ENCODE results near the gene ALPP.

ALPP gene

DNA sequence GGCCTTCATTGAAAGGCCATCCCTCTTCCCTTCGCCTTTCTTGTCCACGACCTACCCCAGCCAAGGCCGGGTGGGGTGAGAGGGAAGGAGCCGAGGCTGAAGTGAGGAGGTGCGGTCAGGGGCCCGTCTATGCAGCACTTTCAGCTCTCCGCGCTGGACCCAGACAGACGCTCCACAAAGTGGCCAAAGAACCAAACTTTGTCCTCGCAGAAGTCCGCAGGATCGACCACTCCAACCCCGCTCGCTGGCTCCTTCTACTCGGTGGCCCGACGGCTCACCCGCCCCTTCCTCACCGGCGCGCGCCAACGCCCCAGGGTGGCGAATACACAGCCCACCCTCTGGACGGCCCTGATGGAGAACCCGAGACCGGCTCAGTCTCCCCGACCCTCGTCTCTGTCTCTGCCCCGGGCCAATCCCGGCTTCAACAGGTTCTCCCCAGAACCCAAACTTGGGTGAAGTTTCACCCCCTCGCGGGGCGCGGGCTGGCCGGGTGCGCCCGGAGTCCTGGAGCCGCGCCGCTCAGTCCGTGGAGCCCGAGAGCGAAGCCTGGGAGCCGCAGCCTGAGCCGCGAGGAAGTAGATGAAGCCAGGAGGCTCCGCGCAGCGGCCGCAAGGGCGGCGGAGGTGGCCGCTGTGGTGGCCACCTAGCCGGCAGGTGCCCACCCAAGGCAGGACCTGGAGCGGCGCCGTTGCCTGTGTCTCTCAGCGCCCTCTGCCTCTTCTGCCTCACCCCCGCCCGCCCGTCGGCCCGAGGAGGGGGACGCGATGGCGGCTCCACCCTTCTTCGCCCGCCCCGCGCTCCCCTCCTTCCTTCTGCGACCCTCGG, 26.7 kb upstream of the ALPP start:
- H3K36me3 ChIP-seq, result no peaks in the 10 kb centered on the region
- H3K27me3 ChIP-seq (ENCODE audit: insufficient read depth, low read depth, severe bottlenecking), result peaks cover 55% of the 10 kb centered on the region
- H3K27ac ChIP-seq, result no peak overlapping the region

DNA sequence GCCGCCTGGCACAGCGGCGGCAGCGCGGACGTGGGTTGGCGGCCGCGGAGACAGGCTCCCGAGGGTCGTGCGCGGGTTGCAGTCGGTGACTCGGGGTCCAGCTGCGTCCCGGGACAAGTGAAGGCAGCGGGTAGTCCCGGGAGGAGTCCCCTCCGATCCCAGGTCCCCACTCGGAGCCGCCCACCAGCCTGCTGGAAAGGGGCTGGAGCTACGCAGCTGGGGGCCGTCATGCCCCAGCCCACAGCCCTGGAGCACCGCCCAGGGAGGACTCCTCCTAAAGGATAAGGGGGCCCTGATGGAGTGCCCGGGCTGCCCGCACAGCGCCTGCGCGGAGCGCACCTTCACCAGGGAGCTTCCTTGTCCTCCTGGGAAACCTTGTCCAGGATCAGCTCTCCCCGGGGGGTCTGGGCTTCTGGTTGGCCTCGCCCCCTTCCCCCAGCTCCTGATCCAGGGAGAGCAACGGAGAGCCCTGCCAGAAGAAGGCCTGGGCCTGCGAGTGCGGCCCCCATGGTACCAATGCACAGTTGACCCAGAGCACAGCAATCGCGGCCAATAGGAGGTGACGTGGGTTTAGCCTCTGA, 25.9 kb upstream of the ALPP start:
- Histone ChIP-seq H3K36me3 (no peaks in the 10 kb centered on the region), H3K4me3 (ENCODE audit: low read depth, low read length) (no peak overlapping the region), H3K9me3 (ENCODE audit: severe bottlenecking) (no peaks in the 10 kb centered on the region), H3K27me3 (ENCODE audit: insufficient read depth, low read depth, severe bottlenecking) (peaks cover 55% of the 10 kb centered on the region), H3K27ac (no peak overlapping the region)
- no peak for DNase-seq
- TF ChIP-seq, protein P1, sequence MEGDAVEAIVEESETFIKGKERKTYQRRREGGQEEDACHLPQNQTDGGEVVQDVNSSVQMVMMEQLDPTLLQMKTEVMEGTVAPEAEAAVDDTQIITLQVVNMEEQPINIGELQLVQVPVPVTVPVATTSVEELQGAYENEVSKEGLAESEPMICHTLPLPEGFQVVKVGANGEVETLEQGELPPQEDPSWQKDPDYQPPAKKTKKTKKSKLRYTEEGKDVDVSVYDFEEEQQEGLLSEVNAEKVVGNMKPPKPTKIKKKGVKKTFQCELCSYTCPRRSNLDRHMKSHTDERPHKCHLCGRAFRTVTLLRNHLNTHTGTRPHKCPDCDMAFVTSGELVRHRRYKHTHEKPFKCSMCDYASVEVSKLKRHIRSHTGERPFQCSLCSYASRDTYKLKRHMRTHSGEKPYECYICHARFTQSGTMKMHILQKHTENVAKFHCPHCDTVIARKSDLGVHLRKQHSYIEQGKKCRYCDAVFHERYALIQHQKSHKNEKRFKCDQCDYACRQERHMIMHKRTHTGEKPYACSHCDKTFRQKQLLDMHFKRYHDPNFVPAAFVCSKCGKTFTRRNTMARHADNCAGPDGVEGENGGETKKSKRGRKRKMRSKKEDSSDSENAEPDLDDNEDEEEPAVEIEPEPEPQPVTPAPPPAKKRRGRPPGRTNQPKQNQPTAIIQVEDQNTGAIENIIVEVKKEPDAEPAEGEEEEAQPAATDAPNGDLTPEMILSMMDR (IDR thresholded peaks at IDR 0.05; ENCODE audit: low read depth, low read length), result no peak

More for the DNA sequence above, 26.7 kb upstream of the ALPP start:
- no peaks in the 10 kb centered on the region for H3K9me3 ChIP-seq (ENCODE audit: severe bottlenecking)
- no peak overlapping the region for H3K4me3 ChIP-seq (ENCODE audit: low read depth, low read length)
- no peak for DNase-seq
- TF ChIP-seq, protein P1 (IDR thresholded peaks at IDR 0.05; ENCODE audit: low read depth, low read length), result no peak

DNA sequence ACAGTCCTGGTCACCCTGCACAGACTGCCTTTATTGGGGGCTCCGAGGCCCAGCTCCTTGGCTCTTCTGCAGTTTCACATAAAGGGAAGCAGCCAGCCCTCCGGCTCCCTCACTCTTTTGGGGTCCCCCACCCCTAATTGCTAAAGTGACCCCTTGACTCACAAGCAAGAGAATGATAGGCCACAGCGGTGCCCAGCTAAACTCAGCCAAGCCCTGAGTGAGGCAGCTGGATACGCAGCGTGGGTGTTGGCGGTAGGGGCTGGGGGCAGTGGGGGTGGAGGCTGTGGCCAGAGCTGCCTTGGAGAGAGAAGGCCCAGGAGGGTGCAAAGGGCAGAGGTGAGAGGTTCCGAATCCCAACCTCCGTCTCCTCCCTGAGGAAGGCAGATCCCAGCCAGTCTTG, 25.5 kb upstream of the ALPP start:
- Histone ChIP-seq H3K27ac (no peak overlapping the region), H3K4me3 (ENCODE audit: low read depth, low read length) (no peak overlapping the region), H3K9me3 (ENCODE audit: severe bottlenecking) (no peaks in the 10 kb centered on the region), H3K36me3 (no peaks in the 10 kb centered on the region), H3K27me3 (ENCODE audit: insufficient read depth, low read depth, severe bottlenecking) (peaks cover 54% of the 10 kb centered on the region)
- no peak for DNase-seq
- TF ChIP-seq, protein P1 (IDR thresholded peaks at IDR 0.05; ENCODE audit: low read depth, low read length), result no peak

DNA sequence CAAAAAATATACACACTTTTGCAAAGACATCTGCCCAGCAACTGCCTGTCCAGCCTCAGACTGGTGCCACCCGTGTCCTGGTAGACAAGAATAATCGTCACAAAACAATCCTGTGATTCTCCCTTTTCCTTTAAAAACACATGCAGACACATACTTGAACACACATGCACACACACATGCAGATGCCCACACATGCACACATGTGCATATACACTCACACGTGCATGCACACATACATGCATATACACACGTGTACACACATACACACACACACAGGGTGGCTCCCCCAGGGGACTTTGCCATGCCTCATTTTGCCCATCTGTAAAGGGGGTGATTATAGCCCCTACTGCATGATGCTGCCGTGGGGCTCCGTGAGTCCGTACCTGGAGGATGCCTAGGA, 24.9 kb upstream of the ALPP start:
- no peak for DNase-seq
- H3K27ac ChIP-seq, result no peak overlapping the region
- H3K27me3 ChIP-seq (ENCODE audit: insufficient read depth, low read depth, severe bottlenecking), result peaks cover 49% of the 10 kb centered on the region
- no peaks in the 10 kb centered on the region for H3K9me3 ChIP-seq (ENCODE audit: severe bottlenecking)
- TF ChIP-seq, protein P1 (IDR thresholded peaks at IDR 0.05; ENCODE audit: low read depth, low read length), result no peak
- H3K36me3 ChIP-seq, result no peaks in the 10 kb centered on the region
- no peak overlapping the region for H3K4me3 ChIP-seq (ENCODE audit: low read depth, low read length)

DNA sequence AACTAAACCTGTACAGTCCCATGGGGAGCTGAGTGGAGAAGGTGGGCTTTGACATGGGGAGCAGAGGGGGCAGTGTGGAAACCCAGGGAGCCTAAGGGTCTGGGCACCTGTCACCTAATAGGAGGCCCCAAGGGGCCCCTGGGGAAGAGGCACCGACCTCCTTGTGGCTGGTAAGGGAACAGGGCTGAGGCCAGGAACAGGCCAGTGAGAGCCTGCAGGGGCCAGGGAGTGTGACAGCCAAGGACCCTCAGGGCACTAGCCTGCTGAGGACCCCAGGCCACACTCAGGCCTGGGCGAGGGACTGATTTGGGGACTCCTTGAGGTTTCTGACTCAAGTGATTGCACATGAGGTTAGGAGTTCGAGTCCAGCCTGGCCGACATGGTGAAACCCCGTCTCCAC, 24.5 kb upstream of the ALPP start:
- Histone ChIP-seq H3K36me3 (no peaks in the 10 kb centered on the region), H3K4me3 (ENCODE audit: low read depth, low read length) (no peak overlapping the region), H3K27me3 (ENCODE audit: insufficient read depth, low read depth, severe bottlenecking) (peaks cover 44% of the 10 kb centered on the region), H3K9me3 (ENCODE audit: severe bottlenecking) (no peaks in the 10 kb centered on the region), H3K27ac (no peak overlapping the region)
- TF ChIP-seq, protein P1 (IDR thresholded peaks at IDR 0.05; ENCODE audit: low read depth, low read length), result no peak
- DNase-seq, result no peak
